Heart right ventricle (tissue), 16 donors: Measurements from ENCODE around the gene ING5. TPM values are rescaled to one million over a fixed set of nuclear protein-coding genes. Genes with fewer than 3 reads are reported as not detected.

ENCODE experiments used
- ATAC-seq, 8 donors: fragments of 200-7000 bp; cut with Tn5 transposase; one replicate each; pipeline ENCODE4 v1.9.1; 2020; ENCODE audit warnings: mild to moderate bottlenecking in 8 of 8, moderate library complexity in 8 of 8, moderate number of reproducible peaks in 1 of 8
- DNase-seq, 2 donors: peaks; one replicate each; pipeline ENCODE4 v3.0.0-alpha.2; 2020
- H3K27ac ChIP-seq, 10 donors: fragments of 200-600 bp; sonication (generic) in 2 of 10; one replicate each; pipeline versions ENCODE4 v1.5.0 to v1.8.0; 2020 to 2022; ENCODE audit warnings: mild to moderate bottlenecking in 3 of 10
- H3K27me3 ChIP-seq, 7 donors: fragments of 200-600 bp; one replicate each; pipeline ENCODE4 v1.8.0; 2021 to 2022; ENCODE audit warnings: mild to moderate bottlenecking in 2 of 7
- H3K36me3 ChIP-seq, 9 donors: fragments of 200-600 bp; sonication (generic) in 1 of 9; one replicate each; pipeline versions ENCODE4 v1.5.0 to v1.8.0; 2020 to 2022; ENCODE audit warnings: mild to moderate bottlenecking in 2 of 9
- H3K4me1 ChIP-seq, 9 donors: fragments of 200-600 bp; sonication (generic) in 1 of 9; one replicate each; pipeline versions ENCODE4 v1.5.0 to v1.8.0; 2020 to 2022; ENCODE audit warnings: mild to moderate bottlenecking in 4 of 9
- H3K4me3 ChIP-seq, 10 donors: fragments of 200-600 bp; sonication (generic) in 2 of 10; one replicate each; pipeline versions ENCODE4 v1.5.0 to v1.8.0; 2020 to 2022; ENCODE audit warnings: mild to moderate bottlenecking in 7 of 10, moderate library complexity in 2 of 10
- H3K9me3 ChIP-seq, 11 donors: fragments of 200-600 bp in 10 of 11; sonication (generic) in 2 of 11; one replicate each; pipeline versions ENCODE4 v1.5.0 to v1.8.0; 2013 to 2022; ENCODE audit warnings: mild to moderate bottlenecking in 2 of 11, control low read depth in 1 of 11, moderate library complexity in 1 of 11
- WGBS, 2 donors: extraction: QIAGEN DNeasy Blood & Tissue Kit; methylation state at CpG; one replicate each; pipeline ENCODE4 v1.1.7; 2013; ENCODE audit warnings: inconsistent platforms in 1 of 2; 5-methylcytosine and 5-hydroxymethylcytosine counted together
- intact Hi-C, 10 donors: fragments of 100-400 bp; cut with DNase I; formaldehyde crosslinking; loops; one replicate each; pipeline versions ENCODE4 v1.11.1 to v1.14.2; 2022
- polyA plus RNA-seq, 2 donors: library from polyadenylated mRNA; stranded (reverse); fragments of 200-250 nt; gene quantifications; one replicate each; pipeline ENCODE4 v1.2.3, GENCODE V29; 2013
- total RNA-seq, 10 donors: library from RNA; stranded (reverse); fragmentation: NEBNext Ultra II Directional in 3 of 10; extraction: Animal tissue kit (Norgen Biotek cat#: 25700) in 3 of 10; gene quantifications; one replicate each; pipeline versions ENCODE4 v1.2.1 to v1.2.4, GENCODE V29; 2021 to 2023
- TF ChIP-seq, protein P1 (sequence below), 9 donors: fragments of 200-600 bp; sonication (generic) in 2 of 9; IDR thresholded peaks; one replicate each; pipeline versions ENCODE4 v1.5.0 to v1.8.0; 2021 to 2022; ENCODE audit warnings: antibody characterized with exemption in 9 of 9, mild to moderate bottlenecking in 5 of 9, moderate library complexity in 1 of 9
- donor health status: Arrhythmogenic right ventricular cardiomyopathy.
- donor health status: ischemic (EF 13 %, LVEDD 7.1; RV severe dilation, severe dysfunction).
- donor health status: healthy with polysubstance abuse.
- donor health status: DM: no; HTN: yes; CAD: no.
- donor health status: DM: no; HTN: no; CAD: no.
- donor health status: ischemic (EF 25% LVEDD 6.9; RV normal size, moderate dysfunction).
- donor health status: ischemic (EF 25% LVEDD 5.7; RV mildly dilated, moderate dysfunction).
- donor health status: healthy.
- donor health status: DM: yes; HTN: yes; CAD: no.
- donor health status: Ischemic cardiomyopathy.
- donor health status: ischemic (EF 35%, LVEDD 5.7; RV mildly dilated, moderate dysfunction).
- donor health status: nonischemic (EF 11% LVEDD 7.7; RV severe dilation, severe dysfunction).
- donor health status: DM: yes; HTN: yes; CAD: no.
- donor health status: PGD.
- donor health status: ischemic (EF 29% LVEDD 5.4; RV normal size, mild dysfunction).
- donor health status: nonischemic (EF 23%, LVEDD 6.1; RV moderate dilation, normal function).

The ING5 gene
- total and polyA plus RNA-seq, 12 donors = 10.4 to 49.9 (median 17.5) TPM

GRCh38 chr2:241767464-241768250, 65.8 kb downstream of the ING5 start:
- ATAC-seq (peak in 1 of 8 donors; percentile 11), DNase-seq (peak in 1 of 2 donors; percentile 14)
- TF ChIP-seq, protein P1, sequence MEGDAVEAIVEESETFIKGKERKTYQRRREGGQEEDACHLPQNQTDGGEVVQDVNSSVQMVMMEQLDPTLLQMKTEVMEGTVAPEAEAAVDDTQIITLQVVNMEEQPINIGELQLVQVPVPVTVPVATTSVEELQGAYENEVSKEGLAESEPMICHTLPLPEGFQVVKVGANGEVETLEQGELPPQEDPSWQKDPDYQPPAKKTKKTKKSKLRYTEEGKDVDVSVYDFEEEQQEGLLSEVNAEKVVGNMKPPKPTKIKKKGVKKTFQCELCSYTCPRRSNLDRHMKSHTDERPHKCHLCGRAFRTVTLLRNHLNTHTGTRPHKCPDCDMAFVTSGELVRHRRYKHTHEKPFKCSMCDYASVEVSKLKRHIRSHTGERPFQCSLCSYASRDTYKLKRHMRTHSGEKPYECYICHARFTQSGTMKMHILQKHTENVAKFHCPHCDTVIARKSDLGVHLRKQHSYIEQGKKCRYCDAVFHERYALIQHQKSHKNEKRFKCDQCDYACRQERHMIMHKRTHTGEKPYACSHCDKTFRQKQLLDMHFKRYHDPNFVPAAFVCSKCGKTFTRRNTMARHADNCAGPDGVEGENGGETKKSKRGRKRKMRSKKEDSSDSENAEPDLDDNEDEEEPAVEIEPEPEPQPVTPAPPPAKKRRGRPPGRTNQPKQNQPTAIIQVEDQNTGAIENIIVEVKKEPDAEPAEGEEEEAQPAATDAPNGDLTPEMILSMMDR (IDR thresholded peaks at IDR 0.05) = no peak
- intact Hi-C loops = no loop called here
- peaks cover 0 to 5% (median 0%) of the 10 kb centered on the region in 7 donors for H3K27me3 ChIP-seq
- no peak overlapping the region for H3K27ac ChIP-seq
- no peaks in the 10 kb centered on the region for H3K9me3 ChIP-seq
- H3K4me1 ChIP-seq = peaks cover 0 to 17% (median 0%) of the 10 kb centered on the region in 9 donors
- WGBS, 2 donors = 93 to 97% methylated on average over 33 to 37 of the region's 37 CpGs
- H3K36me3 ChIP-seq = peaks cover 0 to 5% (median 0%) of the 10 kb centered on the region in 9 donors
- no peak overlapping the region for H3K4me3 ChIP-seq

- peaks cover 0 to 17% (median 0%) of the 10 kb centered on the region in 9 donors for H3K4me1 ChIP-seq
- no peaks in the 10 kb centered on the region for H3K9me3 ChIP-seq
- H3K36me3 ChIP-seq = peaks cover 0 to 1% (median 0%) of the 10 kb centered on the region in 9 donors
- H3K27me3 ChIP-seq = peaks cover 0 to 11% (median 6%) of the 10 kb centered on the region in 7 donors
- H3K27ac ChIP-seq = no peak overlapping the region
- 89% methylated on average over 26 to 29 of the region's 29 CpGs for WGBS, 2 donors
- intact Hi-C loops = no loop called here
- no peak overlapping the region for H3K4me3 ChIP-seq
- TF ChIP-seq, protein P1 (IDR thresholded peaks at IDR 0.05) = no peak
- DNase-seq (no peak), ATAC-seq (peak in 1 of 8 donors; percentile 27)
Measured at GRCh38 chr2:241768251-241768711, 66.4 kb downstream of the ING5 start.

DNA sequence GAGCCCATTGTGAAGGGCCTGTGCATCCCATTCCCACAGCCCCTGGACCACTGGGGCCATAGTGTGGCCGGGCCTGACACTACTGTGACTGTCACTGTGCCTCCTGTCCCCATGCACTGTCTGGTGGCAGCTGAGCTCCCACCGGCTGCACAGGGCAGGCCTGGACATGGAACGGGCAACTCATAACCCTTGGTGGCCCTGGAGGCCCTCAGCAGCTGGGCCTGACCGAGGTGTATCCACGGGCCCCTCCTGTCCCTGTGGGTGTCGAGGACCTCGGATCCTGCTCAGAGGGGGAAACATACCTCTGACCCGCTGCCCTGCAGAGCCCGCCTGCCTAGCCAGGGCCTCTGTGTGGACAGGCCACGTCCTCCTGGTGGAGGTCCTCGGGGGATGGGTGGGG, 67.0 kb downstream of the ING5 start:
- no peak overlapping the region for H3K4me3 ChIP-seq
- H3K27ac ChIP-seq = no peak overlapping the region
- 90 to 92% methylated on average over 11 of the region's 11 CpGs for WGBS, 2 donors
- no peaks in the 10 kb centered on the region for H3K9me3 ChIP-seq
- H3K27me3 ChIP-seq = peaks cover 0 to 17% (median 11%) of the 10 kb centered on the region in 7 donors
- TF ChIP-seq, protein P1 (IDR thresholded peaks at IDR 0.05) = no peak
- DNase-seq = no peak
- intact Hi-C loops = no loop called here
- peaks cover 0 to 17% (median 0%) of the 10 kb centered on the region in 9 donors for H3K4me1 ChIP-seq
- ATAC-seq = peak in 1 of 8 donors; percentile 9
- H3K36me3 ChIP-seq = no peaks in the 10 kb centered on the region

- no peaks in the 10 kb centered on the region for H3K36me3 ChIP-seq
- H3K9me3 ChIP-seq = no peaks in the 10 kb centered on the region
- H3K27me3 ChIP-seq = peaks cover 0 to 27% (median 17%) of the 10 kb centered on the region in 7 donors
- TF ChIP-seq, protein P1 (IDR thresholded peaks at IDR 0.05) = no peak
- intact Hi-C loops = no loop called here
- H3K4me3 ChIP-seq = no peak overlapping the region
- peaks cover 0 to 17% (median 0%) of the 10 kb centered on the region in 9 donors for H3K4me1 ChIP-seq
- no peak overlapping the region for H3K27ac ChIP-seq
- DNase-seq = no peak
- WGBS, 2 donors = 88 to 90% methylated on average over 13 of the region's 13 CpGs
- ATAC-seq = peak in 2 of 8 donors; percentile 9
Measured at GRCh38 chr2:241769819-241770184, 68.0 kb downstream of the ING5 start.
